ENCODE measurements around the gene FARP2. TPM values are rescaled to one million over a fixed set of nuclear protein-coding genes. Genes with fewer than 3 reads are reported as not detected.

Gene FARP2
- total and polyA plus RNA-seq, 2 of the 13 experiments (the other 11 are each of a cell fraction or from before 2014, with no cell fraction given) = 28.0 to 45.4 TPM

DNA sequence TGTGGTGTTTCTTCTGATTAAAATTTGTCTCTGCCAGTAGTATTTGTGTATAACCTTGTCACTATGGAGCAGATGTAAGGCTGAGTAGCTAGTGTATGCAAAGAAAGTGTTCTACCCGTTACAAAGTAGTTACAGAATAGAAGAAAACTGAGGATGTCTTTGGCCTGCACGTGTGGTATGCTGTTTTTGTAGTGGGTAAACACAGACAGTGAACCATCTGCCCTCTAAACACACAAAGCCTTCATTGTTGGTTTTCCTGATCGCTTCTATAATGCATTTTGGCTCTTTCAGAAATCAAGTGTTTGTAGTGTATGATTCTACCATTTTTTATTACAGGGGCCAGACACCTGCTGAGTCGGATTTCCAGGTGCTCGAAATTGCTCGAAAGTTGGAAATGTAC lies 61.5 kb downstream of the FARP2 start (continued):
- TF ChIP-seq, protein P1, sequence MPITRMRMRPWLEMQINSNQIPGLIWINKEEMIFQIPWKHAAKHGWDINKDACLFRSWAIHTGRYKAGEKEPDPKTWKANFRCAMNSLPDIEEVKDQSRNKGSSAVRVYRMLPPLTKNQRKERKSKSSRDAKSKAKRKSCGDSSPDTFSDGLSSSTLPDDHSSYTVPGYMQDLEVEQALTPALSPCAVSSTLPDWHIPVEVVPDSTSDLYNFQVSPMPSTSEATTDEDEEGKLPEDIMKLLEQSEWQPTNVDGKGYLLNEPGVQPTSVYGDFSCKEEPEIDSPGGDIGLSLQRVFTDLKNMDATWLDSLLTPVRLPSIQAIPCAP (CRISPR knock-in tag; IDR thresholded peaks at IDR 0.05; ENCODE audit: low read depth) = no peak
- no peak for TF ChIP-seq TSC22D2 (CRISPR knock-in tag; IDR thresholded peaks at IDR 0.05; ENCODE audit: borderline replicate concordance)
- TF ChIP-seq ELF1 (CRISPR knock-in tag; IDR thresholded peaks at IDR 0.05) = no peak
- peak; percentile 31 for TF ChIP-seq HNF4A (CRISPR knock-in tag; IDR thresholded peaks at IDR 0.05)
- TF ChIP-seq ZNF256 (CRISPR knock-in tag; conservative IDR thresholded peaks at IDR 0.05) = no peak
- TF ChIP-seq, protein P2, sequence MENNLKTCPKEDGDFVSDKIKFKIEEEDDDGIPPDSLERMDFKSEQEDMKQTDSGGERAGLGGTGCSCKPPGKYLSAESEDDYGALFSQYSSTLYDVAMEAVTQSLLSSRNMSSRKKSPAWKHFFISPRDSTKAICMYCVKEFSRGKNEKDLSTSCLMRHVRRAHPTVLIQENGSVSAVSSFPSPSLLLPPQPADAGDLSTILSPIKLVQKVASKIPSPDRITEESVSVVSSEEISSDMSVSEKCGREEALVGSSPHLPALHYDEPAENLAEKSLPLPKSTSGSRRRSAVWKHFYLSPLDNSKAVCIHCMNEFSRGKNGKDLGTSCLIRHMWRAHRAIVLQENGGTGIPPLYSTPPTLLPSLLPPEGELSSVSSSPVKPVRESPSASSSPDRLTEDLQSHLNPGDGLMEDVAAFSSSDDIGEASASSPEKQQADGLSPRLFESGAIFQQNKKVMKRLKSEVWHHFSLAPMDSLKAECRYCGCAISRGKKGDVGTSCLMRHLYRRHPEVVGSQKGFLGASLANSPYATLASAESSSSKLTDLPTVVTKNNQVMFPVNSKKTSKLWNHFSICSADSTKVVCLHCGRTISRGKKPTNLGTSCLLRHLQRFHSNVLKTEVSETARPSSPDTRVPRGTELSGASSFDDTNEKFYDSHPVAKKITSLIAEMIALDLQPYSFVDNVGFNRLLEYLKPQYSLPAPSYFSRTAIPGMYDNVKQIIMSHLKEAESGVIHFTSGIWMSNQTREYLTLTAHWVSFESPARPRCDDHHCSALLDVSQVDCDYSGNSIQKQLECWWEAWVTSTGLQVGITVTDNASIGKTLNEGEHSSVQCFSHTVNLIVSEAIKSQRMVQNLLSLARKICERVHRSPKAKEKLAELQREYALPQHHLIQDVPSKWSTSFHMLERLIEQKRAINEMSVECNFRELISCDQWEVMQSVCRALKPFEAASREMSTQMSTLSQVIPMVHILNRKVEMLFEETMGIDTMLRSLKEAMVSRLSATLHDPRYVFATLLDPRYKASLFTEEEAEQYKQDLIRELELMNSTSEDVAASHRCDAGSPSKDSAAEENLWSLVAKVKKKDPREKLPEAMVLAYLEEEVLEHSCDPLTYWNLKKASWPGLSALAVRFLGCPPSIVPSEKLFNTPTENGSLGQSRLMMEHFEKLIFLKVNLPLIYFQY (CRISPR knock-in tag; IDR thresholded peaks at IDR 0.05; ENCODE audit: borderline replicate concordance) = no peak
- TF ChIP-seq, protein P3, sequence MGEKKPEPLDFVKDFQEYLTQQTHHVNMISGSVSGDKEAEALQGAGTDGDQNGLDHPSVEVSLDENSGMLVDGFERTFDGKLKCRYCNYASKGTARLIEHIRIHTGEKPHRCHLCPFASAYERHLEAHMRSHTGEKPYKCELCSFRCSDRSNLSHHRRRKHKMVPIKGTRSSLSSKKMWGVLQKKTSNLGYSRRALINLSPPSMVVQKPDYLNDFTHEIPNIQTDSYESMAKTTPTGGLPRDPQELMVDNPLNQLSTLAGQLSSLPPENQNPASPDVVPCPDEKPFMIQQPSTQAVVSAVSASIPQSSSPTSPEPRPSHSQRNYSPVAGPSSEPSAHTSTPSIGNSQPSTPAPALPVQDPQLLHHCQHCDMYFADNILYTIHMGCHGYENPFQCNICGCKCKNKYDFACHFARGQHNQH (CRISPR knock-in tag; IDR thresholded peaks at IDR 0.05) = no peak
- no peak for TF ChIP-seq POLR2G (IDR thresholded peaks at IDR 0.05; ENCODE audit: low read depth, low read length)
- TF ChIP-seq TARDBP (CRISPR knock-in tag; IDR thresholded peaks at IDR 0.05) = no peak
- peak; percentile 38; the same call in 1 of the 2 replicates for TF ChIP-seq RARA (CRISPR knock-in tag; IDR thresholded peaks at IDR 0.05)
- TF ChIP-seq KDM5B (CRISPR knock-in tag; IDR thresholded peaks at IDR 0.05; ENCODE audit: borderline replicate concordance) = no peak
- TF ChIP-seq YEATS2 (CRISPR knock-in tag; IDR thresholded peaks at IDR 0.05; ENCODE audit: borderline replicate concordance) = no peak
- no peak for TF ChIP-seq NR2F1 (CRISPR knock-in tag; IDR thresholded peaks at IDR 0.05)
- TF ChIP-seq POGZ (CRISPR knock-in tag; IDR thresholded peaks at IDR 0.05) = no peak
- TF ChIP-seq, protein P4, sequence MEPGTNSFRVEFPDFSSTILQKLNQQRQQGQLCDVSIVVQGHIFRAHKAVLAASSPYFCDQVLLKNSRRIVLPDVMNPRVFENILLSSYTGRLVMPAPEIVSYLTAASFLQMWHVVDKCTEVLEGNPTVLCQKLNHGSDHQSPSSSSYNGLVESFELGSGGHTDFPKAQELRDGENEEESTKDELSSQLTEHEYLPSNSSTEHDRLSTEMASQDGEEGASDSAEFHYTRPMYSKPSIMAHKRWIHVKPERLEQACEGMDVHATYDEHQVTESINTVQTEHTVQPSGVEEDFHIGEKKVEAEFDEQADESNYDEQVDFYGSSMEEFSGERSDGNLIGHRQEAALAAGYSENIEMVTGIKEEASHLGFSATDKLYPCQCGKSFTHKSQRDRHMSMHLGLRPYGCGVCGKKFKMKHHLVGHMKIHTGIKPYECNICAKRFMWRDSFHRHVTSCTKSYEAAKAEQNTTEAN (CRISPR knock-in tag; conservative IDR thresholded peaks at IDR 0.05) = 0 out of 2 replicates have a peak, but pooled peaks have one; percentile 29
- 0 out of 2 replicates have a peak, but pooled peaks have one; percentile 37 for TF ChIP-seq NCOA2 (CRISPR knock-in tag; IDR thresholded peaks at IDR 0.05)
- no peak for TF ChIP-seq ZNF253 (CRISPR knock-in tag; IDR thresholded peaks at IDR 0.05; ENCODE audit: borderline replicate concordance)
- peak; percentile 77 for TF ChIP-seq TEAD3 (CRISPR knock-in tag; optimal IDR thresholded peaks at IDR 0.05; ENCODE audit: borderline replicate concordance)
- no peak for TF ChIP-seq CBX2 (IDR thresholded peaks at IDR 0.05; ENCODE audit: low read depth, low read length)
- TF ChIP-seq CBX2 (CRISPR knock-in tag; IDR thresholded peaks at IDR 0.05; ENCODE audit: low read depth) = no peak
- TF ChIP-seq, protein P5, sequence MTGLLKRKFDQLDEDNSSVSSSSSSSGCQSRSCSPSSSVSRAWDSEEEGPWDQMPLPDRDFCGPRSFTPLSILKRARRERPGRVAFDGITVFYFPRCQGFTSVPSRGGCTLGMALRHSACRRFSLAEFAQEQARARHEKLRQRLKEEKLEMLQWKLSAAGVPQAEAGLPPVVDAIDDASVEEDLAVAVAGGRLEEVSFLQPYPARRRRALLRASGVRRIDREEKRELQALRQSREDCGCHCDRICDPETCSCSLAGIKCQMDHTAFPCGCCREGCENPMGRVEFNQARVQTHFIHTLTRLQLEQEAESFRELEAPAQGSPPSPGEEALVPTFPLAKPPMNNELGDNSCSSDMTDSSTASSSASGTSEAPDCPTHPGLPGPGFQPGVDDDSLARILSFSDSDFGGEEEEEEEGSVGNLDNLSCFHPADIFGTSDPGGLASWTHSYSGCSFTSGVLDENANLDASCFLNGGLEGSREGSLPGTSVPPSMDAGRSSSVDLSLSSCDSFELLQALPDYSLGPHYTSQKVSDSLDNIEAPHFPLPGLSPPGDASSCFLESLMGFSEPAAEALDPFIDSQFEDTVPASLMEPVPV (CRISPR knock-in tag; IDR thresholded peaks at IDR 0.05) = no peak
- TF ChIP-seq ZNF629 (CRISPR knock-in tag; conservative IDR thresholded peaks at IDR 0.05) = peak; percentile 63
- no peak for TF ChIP-seq PHF8 (CRISPR knock-in tag; IDR thresholded peaks at IDR 0.05)

Data from HepG2 (cell line).